Upper lobe of left lung (tissue), 4 donors: Measurements from ENCODE around the gene ARV1.

ENCODE experiments used
- EP300 ChIP-seq, 4 donors: sonication (generic); formaldehyde crosslinking; IDR thresholded peaks; one replicate each; pipeline ENCODE4 v1.5.1; 2017; ENCODE audit warnings: antibody characterized with exemption in 4 of 4, control low read depth in 2 of 4
- POLR2A ChIP-seq, 4 donors: fragments of 450-650 bp; IDR thresholded peaks; one replicate each; pipeline ENCODE4 v1.5.1; 2016 to 2017; ENCODE audit warnings: antibody characterized with exemption in 4 of 4, mild to moderate bottlenecking in 2 of 4
- POLR2AphosphoS5 ChIP-seq, 2 donors: sonication (generic); formaldehyde crosslinking; IDR thresholded peaks; one replicate each; pipeline ENCODE4 v1.5.1; 2017; ENCODE audit warnings: antibody characterized with exemption in 2 of 2
- TF ChIP-seq, protein P1 (sequence below), 6 experiments: fragments of 450-650 bp in 4 of 6; fragments of 200-600 bp in 2 of 6; sonication (generic) in 2 of 6; IDR thresholded peaks; one replicate each; pipeline ENCODE4 v1.5.1; 2016 to 2019; ENCODE audit warnings: antibody characterized with exemption in 6 of 6

GRCh38 chr1:231037585-231038517 lies 59.0 kb downstream of the ARV1 start:
- TF ChIP-seq, protein P1, sequence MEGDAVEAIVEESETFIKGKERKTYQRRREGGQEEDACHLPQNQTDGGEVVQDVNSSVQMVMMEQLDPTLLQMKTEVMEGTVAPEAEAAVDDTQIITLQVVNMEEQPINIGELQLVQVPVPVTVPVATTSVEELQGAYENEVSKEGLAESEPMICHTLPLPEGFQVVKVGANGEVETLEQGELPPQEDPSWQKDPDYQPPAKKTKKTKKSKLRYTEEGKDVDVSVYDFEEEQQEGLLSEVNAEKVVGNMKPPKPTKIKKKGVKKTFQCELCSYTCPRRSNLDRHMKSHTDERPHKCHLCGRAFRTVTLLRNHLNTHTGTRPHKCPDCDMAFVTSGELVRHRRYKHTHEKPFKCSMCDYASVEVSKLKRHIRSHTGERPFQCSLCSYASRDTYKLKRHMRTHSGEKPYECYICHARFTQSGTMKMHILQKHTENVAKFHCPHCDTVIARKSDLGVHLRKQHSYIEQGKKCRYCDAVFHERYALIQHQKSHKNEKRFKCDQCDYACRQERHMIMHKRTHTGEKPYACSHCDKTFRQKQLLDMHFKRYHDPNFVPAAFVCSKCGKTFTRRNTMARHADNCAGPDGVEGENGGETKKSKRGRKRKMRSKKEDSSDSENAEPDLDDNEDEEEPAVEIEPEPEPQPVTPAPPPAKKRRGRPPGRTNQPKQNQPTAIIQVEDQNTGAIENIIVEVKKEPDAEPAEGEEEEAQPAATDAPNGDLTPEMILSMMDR (IDR thresholded peaks at IDR 0.05), result no peak
- no peak for TF ChIP-seq POLR2AphosphoS5 (IDR thresholded peaks at IDR 0.05)
- TF ChIP-seq POLR2A (IDR thresholded peaks at IDR 0.05), result no peak
- TF ChIP-seq EP300 (IDR thresholded peaks at IDR 0.05), result no peak
